Tibial nerve (tissue), 4 donors: Measurements from ENCODE around the gene DDX17.

Experiments used
- EP300 ChIP-seq, 2 donors: sonication (generic); formaldehyde crosslinking; IDR thresholded peaks; one replicate each; pipeline ENCODE4 v1.6.1; 2017; ENCODE audit warnings: antibody characterized with exemption in 2 of 2, mild to moderate bottlenecking in 1 of 2
- POLR2A ChIP-seq, 2 donors: fragments of 450-650 bp; IDR thresholded peaks; one replicate each; pipeline ENCODE4 v1.6.1; 2017; ENCODE audit warnings: antibody characterized with exemption in 2 of 2, mild to moderate bottlenecking in 2 of 2, moderate library complexity in 2 of 2
- TF ChIP-seq, protein P1 (sequence below), 5 experiments: fragments of 200-600 bp in 3 of 5; fragments of 450-650 bp in 2 of 5; sonication (generic) in 3 of 5; IDR thresholded peaks; one replicate each; pipeline ENCODE4 v1.5.1; 2016 to 2019; ENCODE audit warnings: antibody characterized with exemption in 5 of 5, mild to moderate bottlenecking in 3 of 5, moderate library complexity in 2 of 5

DNA sequence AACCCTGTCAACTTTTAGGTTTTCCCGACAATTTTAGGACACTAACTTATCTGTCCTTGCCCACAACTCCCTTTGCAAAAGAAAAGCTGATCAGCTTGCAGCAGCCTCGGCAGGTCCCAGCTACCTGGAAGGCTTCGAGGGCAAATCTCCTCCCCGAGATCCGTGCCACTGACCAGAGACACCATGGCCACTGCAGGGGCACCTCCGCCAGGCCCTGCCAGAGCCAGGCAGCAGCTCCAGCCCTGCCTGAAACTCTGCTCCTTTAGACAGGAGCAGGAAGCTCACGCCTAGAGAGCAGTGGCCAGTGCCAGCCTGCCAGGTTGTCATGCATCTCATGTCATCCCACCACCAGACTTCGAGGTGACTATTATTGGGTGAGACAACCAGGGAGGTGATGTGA is 72.2 kb downstream of the DDX17 start:
- TF ChIP-seq, protein P1, sequence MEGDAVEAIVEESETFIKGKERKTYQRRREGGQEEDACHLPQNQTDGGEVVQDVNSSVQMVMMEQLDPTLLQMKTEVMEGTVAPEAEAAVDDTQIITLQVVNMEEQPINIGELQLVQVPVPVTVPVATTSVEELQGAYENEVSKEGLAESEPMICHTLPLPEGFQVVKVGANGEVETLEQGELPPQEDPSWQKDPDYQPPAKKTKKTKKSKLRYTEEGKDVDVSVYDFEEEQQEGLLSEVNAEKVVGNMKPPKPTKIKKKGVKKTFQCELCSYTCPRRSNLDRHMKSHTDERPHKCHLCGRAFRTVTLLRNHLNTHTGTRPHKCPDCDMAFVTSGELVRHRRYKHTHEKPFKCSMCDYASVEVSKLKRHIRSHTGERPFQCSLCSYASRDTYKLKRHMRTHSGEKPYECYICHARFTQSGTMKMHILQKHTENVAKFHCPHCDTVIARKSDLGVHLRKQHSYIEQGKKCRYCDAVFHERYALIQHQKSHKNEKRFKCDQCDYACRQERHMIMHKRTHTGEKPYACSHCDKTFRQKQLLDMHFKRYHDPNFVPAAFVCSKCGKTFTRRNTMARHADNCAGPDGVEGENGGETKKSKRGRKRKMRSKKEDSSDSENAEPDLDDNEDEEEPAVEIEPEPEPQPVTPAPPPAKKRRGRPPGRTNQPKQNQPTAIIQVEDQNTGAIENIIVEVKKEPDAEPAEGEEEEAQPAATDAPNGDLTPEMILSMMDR (IDR thresholded peaks at IDR 0.05): no peak
- no peak for TF ChIP-seq POLR2A (IDR thresholded peaks at IDR 0.05)
- no peak for TF ChIP-seq EP300 (IDR thresholded peaks at IDR 0.05)
